AG09319 (cell line): ENCODE results near the gene ARSG.

Experiments
- DNase-seq: peaks from one replicate; pipeline ENCODE4 v3.0.0-alpha.2; 2010; ENCODE audit warnings: low read depth; ENCODE audit errors: extremely low read depth
- CTCF ChIP-seq: IDR thresholded peaks from 2 replicates; pipeline ENCODE4 v1.5.1; 2011; ENCODE audit warnings: low read depth, mild to moderate bottlenecking, inconsistent platforms, low read length, moderate library complexity

Gene ARSG

GRCh38 chr17:68450801-68451200 is 159.5 kb downstream of the ARSG start:
- no peak for TF ChIP-seq CTCF
- no peak for DNase-seq

GRCh38 chr17:68451670-68452354 is 160.5 kb downstream of the ARSG start:
- TF ChIP-seq CTCF: no peak
- DNase-seq: no peak

GRCh38 chr17:68452724-68453290 is 161.5 kb downstream of the ARSG start:
- no peak for TF ChIP-seq CTCF
- no peak for DNase-seq

- DNase-seq: no peak
- TF ChIP-seq CTCF: no peak
Measured at GRCh38 chr17:68453991-68454665, 162.8 kb downstream of the ARSG start.

GRCh38 chr17:68455901-68456338 is 164.6 kb downstream of the ARSG start:
- DNase-seq: peak; percentile 81
- no peak for TF ChIP-seq CTCF

- no peak for TF ChIP-seq CTCF
- DNase-seq: peak; percentile 88
Measured at GRCh38 chr17:68456339-68457167, 165.3 kb downstream of the ARSG start.

GRCh38 chr17:68457168-68457538 is 165.9 kb downstream of the ARSG start, which contains the start of gene WIPI1:
TSS of gene WIPI1 (minus strand) at chr17:68457496. CDS start at chr17:68457421, 75 bp downstream.
- no peak for TF ChIP-seq CTCF
- no peak for DNase-seq
